Measurements from ENCODE around the gene CLEC4E.

DNA sequence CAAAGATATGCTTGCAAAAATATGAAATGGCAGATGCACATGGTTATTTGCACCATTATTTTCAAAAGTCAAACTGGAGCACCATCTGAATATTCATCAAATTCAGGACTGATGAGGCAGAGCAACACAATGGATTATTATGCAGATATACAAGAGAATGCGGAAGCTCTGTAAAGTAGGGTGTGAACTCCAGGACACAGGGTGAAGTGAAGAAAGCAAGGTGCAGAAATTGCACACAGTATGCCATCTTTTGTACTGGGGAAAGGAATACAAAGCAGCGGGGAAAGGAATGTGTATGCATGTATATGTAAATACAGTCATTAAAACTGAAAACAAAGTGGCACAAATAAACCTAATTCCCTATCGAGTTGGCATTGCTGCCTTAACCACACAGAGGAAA, 22.7 kb upstream of the CLEC4E start:
- TF ChIP-seq GATA2 (IDR thresholded peaks at IDR 0.05; ENCODE audit: low read depth, low read length), result no peak
- no peak for TF ChIP-seq GATA3 (IDR thresholded peaks at IDR 0.05; ENCODE audit: low read depth, low read length)
